Stimulated activated CD4-positive, alpha-beta T cell treated with anti-CD3 and anti-CD28 coated beads, Interleukin-4, amount 100 ng/mL, for 24 hours (primary cell): Measurements from ENCODE around the gene DYNC1LI1.
A peak's percentile ranks its signal among the peaks of the same experiment; 100 is the strongest.
"Not testable (repeated sequence)": the region's sequence is repeated elsewhere in the genome, so short reads cannot be mapped to it uniquely, and the experiment has no call there.

Experiments used
- DNase-seq: peaks from one replicate; pipeline ENCODE4 v3.0.0-alpha.2; 2020

The DYNC1LI1 gene

DNA sequence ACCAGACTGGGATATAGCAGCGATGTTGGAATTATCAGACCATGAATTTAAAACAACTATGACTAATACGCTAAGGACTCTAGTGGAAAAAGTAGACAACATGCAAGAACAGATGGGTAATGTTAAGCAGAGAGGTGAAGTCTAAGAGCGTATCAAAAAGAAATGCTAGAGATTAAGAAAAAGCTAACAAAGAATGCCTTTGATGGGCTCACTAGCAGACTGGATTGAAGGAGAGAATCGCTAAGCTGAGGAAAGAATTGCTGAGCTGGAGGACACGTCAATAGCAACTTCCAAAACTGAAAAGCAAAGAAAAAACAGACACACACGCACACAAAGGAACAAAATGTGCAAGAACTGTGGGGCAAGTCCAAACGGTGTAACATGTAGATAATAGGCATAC is 48.0 kb downstream of the DYNC1LI1 start:
- no peak for DNase-seq

DNA sequence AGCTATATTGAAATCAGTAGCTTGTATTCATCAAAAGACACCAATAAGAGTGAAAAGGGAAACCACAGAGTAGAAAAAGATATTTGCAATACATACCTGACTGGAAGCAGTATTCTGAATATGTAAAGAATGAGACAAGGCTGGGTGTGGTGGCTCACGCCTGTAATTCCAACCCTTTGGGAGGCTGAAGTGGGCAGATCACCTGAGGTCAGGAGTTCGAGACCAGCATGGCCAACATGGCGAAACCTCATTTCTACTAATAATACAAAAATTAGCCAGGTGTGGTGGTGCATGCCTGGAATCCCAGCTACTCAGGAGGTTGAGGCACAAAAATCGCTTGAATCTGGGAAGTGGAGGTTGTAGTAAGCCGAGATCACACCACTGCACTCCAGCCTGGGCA is 51.7 kb downstream of the DYNC1LI1 start:
- DNase-seq, result not testable (repeated sequence)

- DNase-seq, result not testable (repeated sequence)
These were observed 53.9 kb downstream of the DYNC1LI1 start for GRCh38 chr3:32516751-32517150.

GRCh38 chr3:32511005-32511404 is 59.7 kb downstream of the DYNC1LI1 start:
- no peak for DNase-seq

DNA sequence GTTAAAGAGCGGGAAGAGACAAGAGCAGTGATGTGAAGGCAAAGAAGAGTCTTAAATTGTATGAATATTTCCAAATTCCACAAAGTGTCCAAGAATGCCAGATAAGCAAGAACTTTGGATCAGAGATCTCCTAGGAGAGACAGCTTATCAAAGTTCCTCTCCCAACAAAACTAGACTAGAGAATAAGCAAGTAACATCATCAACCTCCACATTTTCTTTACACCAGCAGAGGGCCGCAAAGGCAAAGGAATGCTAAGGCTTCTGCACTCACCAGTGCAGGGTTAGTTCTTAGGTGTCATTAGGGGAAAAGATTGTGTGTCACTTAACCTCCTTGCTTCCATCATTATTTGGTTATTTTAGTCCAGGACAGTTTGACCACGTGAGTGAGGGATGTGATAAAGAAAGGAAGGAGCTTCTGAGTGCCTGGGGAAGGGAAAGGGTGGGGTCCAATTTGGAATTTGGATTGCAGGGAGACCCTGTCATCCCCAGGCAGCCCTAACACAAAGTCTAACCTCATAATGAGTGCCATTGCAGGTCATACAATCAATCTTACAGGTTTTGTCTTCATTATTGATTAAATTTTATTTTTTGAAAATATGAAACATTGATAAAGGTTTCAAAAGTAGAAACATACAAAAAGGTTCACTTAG is 60.5 kb downstream of the DYNC1LI1 start:
- DNase-seq, result peak; percentile 68

GRCh38 chr3:32508711-32509110 is 61.9 kb downstream of the DYNC1LI1 start:
- no peak for DNase-seq

GRCh38 chr3:32506466-32506865 is 64.2 kb downstream of the DYNC1LI1 start:
- no peak for DNase-seq

GRCh38 chr3:32502946-32503286 is 67.7 kb downstream of the DYNC1LI1 start:
- DNase-seq, result no peak

GRCh38 chr3:32502118-32502945 is 68.3 kb downstream of the DYNC1LI1 start, which contains the start of gene CMTM6:
Gene CMTM6, minus strand, starts transcription at chr3:32502852. Its CDS starts 107 bp downstream, at chr3:32502745.
- DNase-seq, result peak; percentile 75

- DNase-seq, result no peak
These were observed 68.9 kb downstream of the DYNC1LI1 start for GRCh38 chr3:32501783-32502117.

- DNase-seq, result no peak
These were observed 69.5 kb downstream of the DYNC1LI1 start for GRCh38 chr3:32500880-32501782.

DNA sequence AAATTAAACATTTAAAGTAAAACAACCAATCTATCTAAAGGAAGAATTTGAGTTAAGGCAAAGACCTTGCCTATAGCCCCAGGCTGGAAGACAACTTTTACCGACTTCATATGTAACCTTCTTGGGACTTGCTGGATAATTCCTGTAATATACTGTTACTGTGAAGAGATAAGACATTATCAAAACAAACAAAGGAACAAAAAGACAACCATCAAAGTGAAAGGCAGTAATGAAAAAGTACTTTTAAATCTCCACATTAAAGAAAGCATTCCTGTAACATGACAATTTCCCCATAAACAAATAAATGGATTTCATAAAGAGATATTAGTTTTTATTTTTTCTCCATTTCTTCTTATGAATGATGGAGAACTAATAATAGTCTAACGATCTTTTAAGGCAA is 70.4 kb downstream of the DYNC1LI1 start:
- DNase-seq, result no peak

GRCh38 chr3:32499585-32499984 is 71.1 kb downstream of the DYNC1LI1 start:
- DNase-seq, result no peak

DNA sequence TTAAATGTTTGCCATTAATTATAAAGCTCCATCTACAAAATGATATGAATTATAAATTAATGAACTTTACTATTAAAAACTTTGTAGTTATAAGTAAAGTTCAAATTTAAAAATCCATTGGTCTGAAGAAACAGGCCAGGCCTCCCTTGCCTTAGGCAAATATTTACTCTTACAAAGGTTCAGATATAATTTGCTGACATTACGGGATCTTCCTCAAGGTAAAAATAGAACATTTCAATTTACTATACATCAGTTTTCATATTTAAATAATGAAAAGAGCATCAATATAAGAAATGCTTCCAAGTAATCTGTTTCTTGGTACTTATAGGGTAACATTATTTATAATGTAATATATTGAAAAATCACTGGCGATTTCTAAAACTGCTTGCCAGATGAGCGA is 71.7 kb downstream of the DYNC1LI1 start:
- DNase-seq, result no peak

DNA sequence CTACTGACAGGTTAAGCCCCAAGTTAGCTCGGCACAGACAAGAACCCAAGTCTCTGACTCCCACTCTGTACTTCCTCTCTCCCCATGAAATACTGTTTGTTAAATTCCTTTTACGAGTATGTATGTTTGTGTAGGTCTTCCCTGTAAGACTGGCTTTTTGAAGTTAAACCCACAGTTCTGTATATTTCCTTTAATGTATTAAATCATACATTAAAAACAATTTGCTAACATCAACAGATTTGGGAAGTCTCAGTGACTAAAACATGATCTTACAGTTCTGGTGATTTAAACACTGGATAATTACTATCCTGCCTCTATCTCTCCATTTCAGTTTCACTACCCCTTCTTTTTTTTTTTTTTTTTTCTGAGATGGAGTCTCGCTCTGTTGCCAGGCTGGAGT is 72.4 kb downstream of the DYNC1LI1 start:
- no peak for DNase-seq

GRCh38 chr3:32495609-32496008 is 75.0 kb downstream of the DYNC1LI1 start:
- no peak for DNase-seq

DNA sequence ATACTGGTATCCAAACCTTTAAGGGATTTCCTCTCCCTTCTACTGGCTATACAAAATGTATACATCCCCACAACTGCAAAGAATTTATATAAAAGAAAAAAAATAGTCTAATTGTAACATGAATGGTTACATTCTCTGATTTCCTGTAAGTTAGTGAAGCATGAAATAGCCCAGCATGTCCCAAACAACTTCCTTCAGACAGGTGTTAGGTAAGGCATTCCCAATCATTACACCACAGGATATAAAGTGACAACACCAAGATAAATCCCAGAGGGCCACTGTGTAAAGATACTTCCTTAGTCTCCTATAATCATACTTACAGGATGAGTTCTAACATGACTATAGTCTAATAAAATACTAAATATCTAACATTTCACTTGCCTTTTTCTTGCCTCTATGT is 75.6 kb downstream of the DYNC1LI1 start:
- no peak for DNase-seq

DNA sequence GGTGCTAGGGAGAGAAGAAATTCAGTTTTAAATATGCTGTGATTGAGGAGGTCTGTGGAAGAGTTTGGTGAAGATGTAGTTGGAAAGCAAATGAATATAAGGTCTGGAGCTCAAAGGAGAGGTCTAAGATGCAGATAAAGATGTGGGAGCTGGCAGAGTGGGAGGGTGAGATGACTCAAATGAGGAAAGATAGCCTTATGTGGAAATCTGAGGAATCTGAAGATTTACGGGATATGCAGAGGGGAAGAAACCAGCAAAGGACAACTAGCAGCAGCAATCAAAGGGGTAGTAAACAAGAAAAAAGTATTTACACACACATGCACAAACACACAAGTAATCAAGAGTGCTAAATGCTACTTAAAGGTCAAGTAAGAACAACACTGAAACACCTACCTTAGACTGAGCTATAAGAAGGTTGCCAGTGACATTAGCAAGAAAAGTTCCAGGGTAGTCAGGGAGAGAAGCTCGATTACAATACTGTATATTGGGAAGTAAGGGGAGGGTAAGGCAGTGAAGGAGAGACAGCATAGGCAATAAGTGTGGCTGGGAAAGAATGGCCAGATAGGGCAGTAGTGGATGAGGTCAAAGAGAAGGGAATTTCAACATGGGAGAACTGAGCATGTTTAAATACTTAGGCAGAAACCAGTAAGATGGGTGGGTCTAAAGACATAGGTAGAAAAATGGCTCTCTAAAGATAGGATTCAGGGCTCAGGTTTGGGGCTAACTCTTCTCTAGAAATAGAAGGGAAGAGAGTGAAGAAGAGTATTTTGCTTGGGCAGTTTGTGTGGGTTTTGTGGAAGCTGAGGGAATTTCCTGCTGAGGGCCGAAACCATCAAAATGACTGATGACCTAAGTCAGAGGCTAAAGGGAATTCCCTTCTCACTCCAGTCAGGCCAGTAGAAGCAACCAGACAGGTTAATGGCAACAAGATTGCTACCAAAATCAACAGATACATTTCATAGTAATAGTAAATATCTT is 76.9 kb downstream of the DYNC1LI1 start:
- no peak for DNase-seq

DNA sequence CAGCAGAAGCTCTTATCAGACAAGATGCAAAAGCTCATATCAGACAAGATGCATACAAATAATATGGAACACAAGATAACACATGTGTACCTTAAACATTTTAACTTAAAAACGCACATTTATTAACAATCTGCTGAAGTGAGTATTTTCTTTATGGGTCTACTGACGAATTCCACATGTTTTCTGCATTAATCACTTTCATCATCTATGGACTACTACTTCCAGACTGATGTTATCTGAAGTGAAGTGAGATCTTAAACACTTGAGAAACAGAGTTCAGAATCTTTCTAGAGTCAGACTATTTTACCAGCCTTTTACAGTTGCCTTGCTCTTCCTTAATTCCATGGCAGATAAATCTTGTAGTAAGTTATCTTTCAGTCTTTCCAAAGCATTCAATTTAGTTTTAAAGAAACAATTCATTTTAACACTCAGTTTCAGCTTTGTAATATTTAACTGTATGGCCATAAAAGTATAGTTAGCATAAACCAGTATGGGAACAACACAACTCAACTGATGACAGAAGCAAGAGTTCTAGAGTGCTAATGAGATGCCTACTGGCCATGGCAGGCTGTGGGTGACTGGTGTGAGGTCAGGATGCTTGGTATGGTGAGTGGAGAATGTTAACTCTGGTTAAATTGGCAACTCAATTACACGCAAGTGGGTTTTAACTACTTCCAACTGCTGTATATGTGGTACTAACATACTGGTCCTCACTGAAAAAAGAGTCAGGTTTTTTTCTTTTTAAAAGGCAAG is 77.8 kb downstream of the DYNC1LI1 start:
- DNase-seq, result no peak

- no peak for DNase-seq
These were observed 82.1 kb downstream of the DYNC1LI1 start for GRCh38 chr3:32488474-32489008.

GRCh38 chr3:32487781-32488473 is 82.7 kb downstream of the DYNC1LI1 start:
- no peak for DNase-seq
